Peyer's patch (tissue), 4 donors: Measurements from ENCODE around the gene SYTL2. TPM values are rescaled to one million over a fixed set of nuclear protein-coding genes. Genes with fewer than 3 reads are reported as not detected.

Experiments
- DNase-seq, 3 donors: peaks; one replicate each; pipeline ENCODE4 v3.0.0-alpha.2; 2017 to 2019
- H3K27ac ChIP-seq, 4 donors: fragments of 200-600 bp; sonication (generic); one replicate each; pipeline ENCODE4 v1.5.1; 2016 to 2019
- H3K27me3 ChIP-seq, 2 donors: fragments of 200-600 bp; sonication (generic); one replicate each; pipeline ENCODE4 v1.5.1; 2019
- H3K36me3 ChIP-seq, 3 donors: fragments of 200-600 bp; sonication (generic); one replicate each; pipeline ENCODE4 v1.5.1; 2016 to 2019
- H3K4me1 ChIP-seq, 4 donors: fragments of 200-600 bp; sonication (generic); one replicate each; pipeline ENCODE4 v1.5.1; 2016 to 2019
- H3K4me3 ChIP-seq, 4 donors: fragments of 200-600 bp; sonication (generic); 1 replicate in 3 of 4; 2 replicates in 1 of 4; pipeline ENCODE4 v1.5.1; 2016 to 2019; ENCODE audit warnings: mild to moderate bottlenecking in 1 of 4
- H3K9me3 ChIP-seq, 4 donors: fragments of 200-600 bp; sonication (generic); one replicate each; pipeline ENCODE4 v1.5.1; 2016 to 2019; ENCODE audit warnings: mild to moderate bottlenecking in 1 of 4
- CTCF ChIP-seq, 6 experiments: fragments of 450-650 bp in 4 of 6; fragments of 200-600 bp in 2 of 6; sonication (generic) in 1 of 6; IDR thresholded peaks; one replicate each; pipeline ENCODE4 v1.5.1; 2017 to 2019; ENCODE audit warnings: antibody characterized with exemption in 6 of 6, mild to moderate bottlenecking in 3 of 6, moderate library complexity in 1 of 6
- POLR2A ChIP-seq, 2 donors: fragments of 450-650 bp; IDR thresholded peaks; one replicate each; pipeline ENCODE4 v1.5.1; 2017; ENCODE audit warnings: antibody characterized with exemption in 2 of 2, mild to moderate bottlenecking in 2 of 2, moderate library complexity in 2 of 2
- total RNA-seq, 4 donors: library from RNA; depleted of rRNA; stranded (reverse); fragments of >200 nt; gene quantifications; one replicate each; pipeline ENCODE4 v1.1.0, GENCODE V29; 2016

SYTL2 gene
- total RNA-seq, 4 donors from 2014 or later = 96.6 to 211 (median 125) TPM

GRCh38 chr11:85755285-85755684, 55.7 kb downstream of the SYTL2 start:
- H3K36me3 ChIP-seq = no peaks in the 10 kb centered on the region
- TF ChIP-seq CTCF (IDR thresholded peaks at IDR 0.05) (no peak), POLR2A (IDR thresholded peaks at IDR 0.05) (no peak)
- H3K27ac ChIP-seq = peak overlapping the region in 1 of 4 donors; percentile 79

GRCh38 chr11:85752890-85753581, 57.9 kb downstream of the SYTL2 start:
- H3K27ac ChIP-seq = peak overlapping the region in 3 of 4 donors; percentile 26 to 67 (median 34)
- H3K36me3 ChIP-seq = no peaks in the 10 kb centered on the region
- TF ChIP-seq POLR2A (IDR thresholded peaks at IDR 0.05) (no peak), CTCF (IDR thresholded peaks at IDR 0.05) (no peak)
- H3K4me3 ChIP-seq = no peak overlapping the region
- H3K9me3 ChIP-seq = no peaks in the 10 kb centered on the region
- H3K4me1 ChIP-seq = peaks cover 0 to 11% (median 2%) of the 10 kb centered on the region in 4 donors
- H3K27me3 ChIP-seq = no peaks in the 10 kb centered on the region
- DNase-seq = peak in 2 of 3 donors; percentile 75 to 89

More at GRCh38 chr11:85755285-85755684, 55.7 kb downstream of the SYTL2 start:
- Histone ChIP-seq H3K9me3 (no peaks in the 10 kb centered on the region), H3K4me3 (no peak overlapping the region), H3K4me1 (peaks cover 0 to 11% (median 2%) of the 10 kb centered on the region in 4 donors), H3K27me3 (no peaks in the 10 kb centered on the region)
- DNase-seq = no peak

GRCh38 chr11:85752201-85752889, 58.6 kb downstream of the SYTL2 start:
- peak overlapping the region in 2 of 4 donors; percentile 5 to 50 for H3K27ac ChIP-seq

GRCh38 chr11:85751724-85752123, 59.2 kb downstream of the SYTL2 start:
- Histone ChIP-seq H3K36me3 (no peaks in the 10 kb centered on the region), H3K9me3 (no peaks in the 10 kb centered on the region), H3K27me3 (no peaks in the 10 kb centered on the region), H3K4me3 (no peak overlapping the region), H3K27ac (peak overlapping the region in 1 of 4 donors; percentile 51), H3K4me1 (peaks cover 0 to 13% (median 2%) of the 10 kb centered on the region in 4 donors)
- DNase-seq = no peak
- no peak for TF ChIP-seq POLR2A (IDR thresholded peaks at IDR 0.05)
- no peak for TF ChIP-seq CTCF (IDR thresholded peaks at IDR 0.05)

More at GRCh38 chr11:85752201-85752889, 58.6 kb downstream of the SYTL2 start:
- TF ChIP-seq CTCF (IDR thresholded peaks at IDR 0.05) (no peak), POLR2A (IDR thresholded peaks at IDR 0.05) (no peak)
- H3K36me3 ChIP-seq = no peaks in the 10 kb centered on the region
- H3K27me3 ChIP-seq = no peaks in the 10 kb centered on the region
- H3K9me3 ChIP-seq = no peaks in the 10 kb centered on the region
- H3K4me3 ChIP-seq = no peak overlapping the region
- no peak for DNase-seq
- peaks cover 0 to 11% (median 2%) of the 10 kb centered on the region in 4 donors for H3K4me1 ChIP-seq

GRCh38 chr11:85750646-85751045, 60.3 kb downstream of the SYTL2 start:
- Histone ChIP-seq H3K27me3 (no peaks in the 10 kb centered on the region), H3K4me1 (peaks cover 0 to 15% (median 2%) of the 10 kb centered on the region in 4 donors), H3K9me3 (no peaks in the 10 kb centered on the region), H3K36me3 (no peaks in the 10 kb centered on the region), H3K4me3 (no peak overlapping the region), H3K27ac (peak overlapping the region in 1 of 4 donors; percentile 36)
- no peak for DNase-seq
- TF ChIP-seq CTCF (IDR thresholded peaks at IDR 0.05) (no peak), POLR2A (IDR thresholded peaks at IDR 0.05) (no peak)
